WTC11 (cell line): Measurements from ENCODE around the gene CTDP1. TPM values are rescaled to one million over a fixed set of nuclear protein-coding genes. Genes with fewer than 3 reads are reported as not detected.

Experiments
- ATAC-seq: fragments of 200-7000 bp; cut with Tn5 transposase; 2 replicates; pipeline ENCODE4 v1.10.0; 2021; ENCODE audit warnings: mild to moderate bottlenecking, moderate library complexity
- CTCF ChIA-PET: fragments of 300-600 bp; sonication (Branson Sonifier 250); formaldehyde crosslinking; loops from one replicate; lab custom pipeline; 2021; ENCODE audit warnings: antibody characterized with exemption; lab: Charles Lee
- POLR2A ChIA-PET: fragments of 350-600 bp; sonication (Branson Sonifier 250); formaldehyde crosslinking; loops from one replicate; lab custom pipeline; 2021; ENCODE audit warnings: antibody characterized with exemption; lab: Charles Lee
- DNase-seq: peaks from one replicate; pipeline ENCODE4 v3.0.0; 2021; ENCODE audit warnings: low spot score
- H3K27ac Mint-ChIP-seq: 2 replicates; pipeline ENCODE4 v1.8.0; 2021; ENCODE audit warnings: mixed read lengths
- H3K27me3 Mint-ChIP-seq: 2 replicates; pipeline ENCODE4 v1.8.0; 2021; ENCODE audit warnings: low read depth, mild to moderate bottlenecking, moderate library complexity, mixed read lengths
- H3K36me3 Mint-ChIP-seq: 2 replicates; pipeline ENCODE4 v1.8.0; 2021; ENCODE audit warnings: mixed read lengths
- H3K4me1 Mint-ChIP-seq: 2 replicates; pipeline ENCODE4 v1.8.0; 2022; ENCODE audit warnings: mixed read lengths
- H3K4me3 Mint-ChIP-seq: 2 replicates; pipeline ENCODE4 v1.8.0; 2021; ENCODE audit warnings: mild to moderate bottlenecking, moderate library complexity, mixed read lengths
- H3K9me3 Mint-ChIP-seq: 2 replicates; pipeline ENCODE4 v1.8.0; 2021; ENCODE audit warnings: mixed read lengths
- ARID4B ChIP-seq: sonication (generic); formaldehyde crosslinking; IDR thresholded peaks from 2 replicates; pipeline ENCODE4 v1.8.0; 2023; ENCODE audit warnings: missing genetic modification reagents, mild to moderate bottlenecking, borderline replicate concordance
- ATF1 ChIP-seq: sonication (generic); formaldehyde crosslinking; IDR thresholded peaks from 2 replicates; pipeline ENCODE4 v1.8.1; 2023; ENCODE audit warnings: mild to moderate bottlenecking, moderate library complexity, missing genetic modification reagents
- GABPB1 ChIP-seq: sonication (generic); formaldehyde crosslinking; IDR thresholded peaks from 2 replicates; pipeline ENCODE4 v1.8.1; 2023; ENCODE audit warnings: mild to moderate bottlenecking, missing genetic modification reagents
- IRF2 ChIP-seq: sonication (generic); formaldehyde crosslinking; IDR thresholded peaks from 2 replicates; pipeline ENCODE4 v1.8.0; 2022; ENCODE audit warnings: low read depth, missing genetic modification reagents, borderline replicate concordance
- JAZF1 ChIP-seq: fragments of 250-450 bp; sonication (Bioruptor Pico); IDR thresholded peaks from 2 replicates; pipeline ENCODE4 v1.9.0; 2021; ENCODE audit warnings: moderate library complexity, mild to moderate bottlenecking, inconsistent platforms
- MXD4 ChIP-seq: fragments of 250-450 bp; sonication (Bioruptor Pico); IDR thresholded peaks from 2 replicates; pipeline ENCODE4 v1.8.0; 2021; ENCODE audit warnings: mild to moderate bottlenecking, moderate library complexity, borderline replicate concordance
- MYBL2 ChIP-seq: sonication (generic); formaldehyde crosslinking; IDR thresholded peaks from 2 replicates; pipeline ENCODE4 v1.8.1; 2023; ENCODE audit warnings: mild to moderate bottlenecking, moderate library complexity, missing genetic modification reagents
- NR2C2 ChIP-seq: sonication (generic); formaldehyde crosslinking; IDR thresholded peaks from 2 replicates; pipeline ENCODE4 v1.8.0; 2022; ENCODE audit warnings: mild to moderate bottlenecking, missing genetic modification reagents
- RELA ChIP-seq: sonication (generic); formaldehyde crosslinking; IDR thresholded peaks from 2 replicates; pipeline ENCODE4 v1.8.1; 2022; ENCODE audit warnings: missing genetic modification reagents, mild to moderate bottlenecking, borderline replicate concordance
- TEAD1 ChIP-seq: sonication (generic); formaldehyde crosslinking; IDR thresholded peaks from 2 replicates; pipeline ENCODE4 v1.8.0; 2022; ENCODE audit warnings: mild to moderate bottlenecking, missing genetic modification reagents
- USF2 ChIP-seq: sonication (generic); formaldehyde crosslinking; IDR thresholded peaks from 2 replicates; pipeline ENCODE4 v1.8.1; 2023; ENCODE audit warnings: mild to moderate bottlenecking, missing genetic modification reagents, moderate library complexity
- ZNF219 ChIP-seq: sonication (generic); formaldehyde crosslinking; IDR thresholded peaks from 2 replicates; pipeline ENCODE4 v1.8.0; 2023; ENCODE audit warnings: missing genetic modification reagents, mild to moderate bottlenecking, borderline replicate concordance
- ZNF425 ChIP-seq: fragments of 250-450 bp; sonication (Bioruptor Pico); conservative IDR thresholded peaks from 2 replicates; pipeline ENCODE4 v1.9.0; 2021; ENCODE audit warnings: mild to moderate bottlenecking
- total RNA-seq: library from RNA; stranded (reverse); gene quantifications from 3 replicates; pipeline ENCODE4 v1.2.3, GENCODE V29; 2021
- TF ChIP-seq, protein P1 (sequence below): fragments of 250-450 bp; sonication (Bioruptor Pico); IDR thresholded peaks from 2 replicates; pipeline ENCODE4 v1.9.0; 2021; ENCODE audit warnings: mild to moderate bottlenecking
- TF ChIP-seq, protein P2 (sequence below): sonication (generic); formaldehyde crosslinking; conservative IDR thresholded peaks from 2 replicates; pipeline ENCODE4 v1.8.1; 2022; ENCODE audit warnings: mild to moderate bottlenecking, missing genetic modification reagents
- TF ChIP-seq, protein P3 (sequence below): sonication (generic); formaldehyde crosslinking; IDR thresholded peaks from 2 replicates; pipeline ENCODE4 v1.8.0; 2022; ENCODE audit warnings: mild to moderate bottlenecking, missing genetic modification reagents
- TF ChIP-seq, protein P4 (sequence below): fragments of 250-450 bp; sonication (Bioruptor Pico); IDR thresholded peaks from 2 replicates; pipeline ENCODE4 v2.1.2; 2022; ENCODE audit warnings: mild to moderate bottlenecking, moderate library complexity

CTDP1 gene
- total RNA-seq, 1 experiment from 2014 or later = 39.7 TPM

DNA sequence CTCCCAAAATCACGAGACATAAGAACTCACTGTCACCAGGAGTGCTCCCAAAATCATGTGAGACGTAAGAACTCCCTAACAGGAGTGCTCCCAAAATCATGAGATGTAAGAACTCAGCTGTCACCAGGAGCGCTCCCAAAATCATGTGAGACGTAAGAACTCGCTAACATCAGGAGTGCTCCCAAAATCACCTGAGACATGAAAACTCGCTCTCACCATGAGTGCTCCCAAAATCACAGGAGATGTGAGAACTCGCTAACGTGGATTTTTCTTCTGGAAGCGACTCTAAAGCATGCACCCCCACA, 53.1 kb downstream of the CTDP1 start:
- no peak overlapping the region for H3K4me3 Mint-ChIP-seq
- ChIA-PET POLR2A (no interaction called here), CTCF (no interaction called here)
- no peaks in the 10 kb centered on the region for H3K4me1 Mint-ChIP-seq
- ATAC-seq (no peak), DNase-seq (no peak)
- no peaks in the 10 kb centered on the region for H3K27me3 Mint-ChIP-seq
- TF ChIP-seq, protein P1, sequence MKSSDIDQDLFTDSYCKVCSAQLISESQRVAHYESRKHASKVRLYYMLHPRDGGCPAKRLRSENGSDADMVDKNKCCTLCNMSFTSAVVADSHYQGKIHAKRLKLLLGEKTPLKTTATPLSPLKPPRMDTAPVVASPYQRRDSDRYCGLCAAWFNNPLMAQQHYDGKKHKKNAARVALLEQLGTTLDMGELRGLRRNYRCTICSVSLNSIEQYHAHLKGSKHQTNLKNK = no peak
- TF ChIP-seq MYBL2 (CRISPR knock-in tag) = no peak
- no peak for TF ChIP-seq GABPB1 (CRISPR knock-in tag)
- no peak for TF ChIP-seq TEAD1 (CRISPR knock-in tag)
- no peak for TF ChIP-seq IRF2
- no peak for TF ChIP-seq NR2C2
- no peak for TF ChIP-seq JAZF1
- no peak for TF ChIP-seq USF2 (CRISPR knock-in tag)
- TF ChIP-seq, protein P2, sequence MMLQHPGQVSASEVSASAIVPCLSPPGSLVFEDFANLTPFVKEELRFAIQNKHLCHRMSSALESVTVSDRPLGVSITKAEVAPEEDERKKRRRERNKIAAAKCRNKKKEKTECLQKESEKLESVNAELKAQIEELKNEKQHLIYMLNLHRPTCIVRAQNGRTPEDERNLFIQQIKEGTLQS (CRISPR knock-in tag) = no peak
- TF ChIP-seq RELA (CRISPR knock-in tag) = no peak
- TF ChIP-seq ZNF425 (CRISPR knock-in tag) = no peak
- TF ChIP-seq, protein P3, sequence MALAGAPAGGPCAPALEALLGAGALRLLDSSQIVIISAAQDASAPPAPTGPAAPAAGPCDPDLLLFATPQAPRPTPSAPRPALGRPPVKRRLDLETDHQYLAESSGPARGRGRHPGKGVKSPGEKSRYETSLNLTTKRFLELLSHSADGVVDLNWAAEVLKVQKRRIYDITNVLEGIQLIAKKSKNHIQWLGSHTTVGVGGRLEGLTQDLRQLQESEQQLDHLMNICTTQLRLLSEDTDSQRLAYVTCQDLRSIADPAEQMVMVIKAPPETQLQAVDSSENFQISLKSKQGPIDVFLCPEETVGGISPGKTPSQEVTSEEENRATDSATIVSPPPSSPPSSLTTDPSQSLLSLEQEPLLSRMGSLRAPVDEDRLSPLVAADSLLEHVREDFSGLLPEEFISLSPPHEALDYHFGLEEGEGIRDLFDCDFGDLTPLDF (CRISPR knock-in tag) = no peak
- TF ChIP-seq ARID4B (CRISPR knock-in tag) = no peak
- no peak for TF ChIP-seq ATF1
- TF ChIP-seq ZNF219 (CRISPR knock-in tag) = no peak
- TF ChIP-seq MXD4 (CRISPR knock-in tag) = no peak
- TF ChIP-seq, protein P4, sequence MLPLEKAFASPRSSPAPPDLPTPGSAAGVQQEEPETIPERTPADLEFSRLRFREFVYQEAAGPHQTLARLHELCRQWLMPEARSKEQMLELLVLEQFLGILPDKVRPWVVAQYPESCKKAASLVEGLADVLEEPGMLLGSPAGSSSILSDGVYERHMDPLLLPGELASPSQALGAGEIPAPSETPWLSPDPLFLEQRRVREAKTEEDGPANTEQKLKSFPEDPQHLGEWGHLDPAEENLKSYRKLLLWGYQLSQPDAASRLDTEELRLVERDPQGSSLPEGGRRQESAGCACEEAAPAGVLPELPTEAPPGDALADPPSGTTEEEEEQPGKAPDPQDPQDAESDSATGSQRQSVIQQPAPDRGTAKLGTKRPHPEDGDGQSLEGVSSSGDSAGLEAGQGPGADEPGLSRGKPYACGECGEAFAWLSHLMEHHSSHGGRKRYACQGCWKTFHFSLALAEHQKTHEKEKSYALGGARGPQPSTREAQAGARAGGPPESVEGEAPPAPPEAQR (CRISPR knock-in tag) = no peak
- H3K36me3 Mint-ChIP-seq = peaks cover 68% of the 10 kb centered on the region
- H3K27ac Mint-ChIP-seq = no peak overlapping the region
- peaks cover 9% of the 10 kb centered on the region for H3K9me3 Mint-ChIP-seq
